ENCODE data around the gene EEF2K.

EEF2K gene

GRCh38 chr16:22191532-22192260 lies 14.4 kb upstream of the EEF2K start:
- H3K79me2 ChIP-seq (ENCODE audit: insufficient read depth, low read length), result no peaks in the 10 kb centered on the region
- no peaks in the 10 kb centered on the region for H3K36me3 ChIP-seq (ENCODE audit: insufficient read depth, low read length)
- H2AFZ ChIP-seq (ENCODE audit: low read length), result peak overlapping the region; percentile 92
- no peaks in the 10 kb centered on the region for H4K20me1 ChIP-seq (ENCODE audit: insufficient read depth, low read length, poor library complexity, severe bottlenecking)
- peaks cover 40% of the 10 kb centered on the region for H3K4me1 ChIP-seq (ENCODE audit: insufficient read depth, low read length, poor library complexity, severe bottlenecking)
- peak overlapping the region; percentile 93 for H3K4me2 ChIP-seq (ENCODE audit: low read depth, low read length, poor library complexity, severe bottlenecking)
- no peaks in the 10 kb centered on the region for H3K27me3 ChIP-seq (ENCODE audit: insufficient read depth, low read length, poor library complexity, severe bottlenecking)
- no peaks in the 10 kb centered on the region for H3K9me2 ChIP-seq (replicated peaks; ENCODE audit: low read depth, low read length)
- H3K4me3 ChIP-seq (ENCODE audit: low read length, poor library complexity, severe bottlenecking), result peak overlapping the region; percentile 80
- H3F3A ChIP-seq (ENCODE audit: low read depth), result 0 out of 2 replicates have a peak, but pooled peaks cover 6% of the 10 kb centered on the region
- no peaks in the 10 kb centered on the region for H3K9me3 ChIP-seq (ENCODE audit: insufficient read depth, low read depth, low read length)
- peak overlapping the region; percentile 72 for H3K9ac ChIP-seq (ENCODE audit: low read depth, low read length, poor library complexity, severe bottlenecking)
- no peak for TF ChIP-seq CTCF (conservative IDR thresholded peaks at IDR 0.05; ENCODE audit: low read length)
- TF ChIP-seq EZH2phosphoT487 (IDR thresholded peaks at IDR 0.05; ENCODE audit: borderline replicate concordance), result no peak

- TF ChIP-seq CTCF (conservative IDR thresholded peaks at IDR 0.05; ENCODE audit: low read length) (no peak), EZH2phosphoT487 (IDR thresholded peaks at IDR 0.05; ENCODE audit: borderline replicate concordance) (no peak)
- Histone ChIP-seq H3K9ac (ENCODE audit: low read depth, low read length, poor library complexity, severe bottlenecking) (peak overlapping the region; percentile 72), H3K4me3 (ENCODE audit: low read length, poor library complexity, severe bottlenecking) (peak overlapping the region; percentile 80), H3K36me3 (ENCODE audit: insufficient read depth, low read length) (no peaks in the 10 kb centered on the region), H3K79me2 (ENCODE audit: insufficient read depth, low read length) (no peaks in the 10 kb centered on the region), H3K27me3 (ENCODE audit: insufficient read depth, low read length, poor library complexity, severe bottlenecking) (no peaks in the 10 kb centered on the region), H4K20me1 (ENCODE audit: insufficient read depth, low read length, poor library complexity, severe bottlenecking) (no peaks in the 10 kb centered on the region), H3K4me1 (ENCODE audit: insufficient read depth, low read length, poor library complexity, severe bottlenecking) (peaks cover 40% of the 10 kb centered on the region), H3F3A (ENCODE audit: low read depth) (0 out of 2 replicates have a peak, but pooled peaks cover 6% of the 10 kb centered on the region), H3K4me2 (ENCODE audit: low read depth, low read length, poor library complexity, severe bottlenecking) (peak overlapping the region; percentile 93), H3K9me3 (ENCODE audit: insufficient read depth, low read depth, low read length) (no peaks in the 10 kb centered on the region), H3K9me2 (replicated peaks; ENCODE audit: low read depth, low read length) (no peaks in the 10 kb centered on the region), H2AFZ (ENCODE audit: low read length) (no peak overlapping the region)
Measured at GRCh38 chr16:22192261-22193062, 13.6 kb upstream of the EEF2K start.

GRCh38 chr16:22193063-22193411 lies 13.0 kb upstream of the EEF2K start:
- Histone ChIP-seq H3K4me2 (ENCODE audit: low read depth, low read length, poor library complexity, severe bottlenecking) (peak overlapping the region; percentile 93), H3K4me3 (ENCODE audit: low read length, poor library complexity, severe bottlenecking) (peak overlapping the region; percentile 80), H3K9me2 (replicated peaks; ENCODE audit: low read depth, low read length) (no peaks in the 10 kb centered on the region), H3K27me3 (ENCODE audit: insufficient read depth, low read length, poor library complexity, severe bottlenecking) (no peaks in the 10 kb centered on the region), H3K9me3 (ENCODE audit: insufficient read depth, low read depth, low read length) (no peaks in the 10 kb centered on the region), H3K36me3 (ENCODE audit: insufficient read depth, low read length) (no peaks in the 10 kb centered on the region), H3K9ac (ENCODE audit: low read depth, low read length, poor library complexity, severe bottlenecking) (no peak overlapping the region), H3K79me2 (ENCODE audit: insufficient read depth, low read length) (no peaks in the 10 kb centered on the region), H3K4me1 (ENCODE audit: insufficient read depth, low read length, poor library complexity, severe bottlenecking) (peaks cover 40% of the 10 kb centered on the region), H4K20me1 (ENCODE audit: insufficient read depth, low read length, poor library complexity, severe bottlenecking) (no peaks in the 10 kb centered on the region), H2AFZ (ENCODE audit: low read length) (no peak overlapping the region), H3F3A (ENCODE audit: low read depth) (0 out of 2 replicates have a peak, but pooled peaks cover 6% of the 10 kb centered on the region)
- no peak for TF ChIP-seq CTCF (conservative IDR thresholded peaks at IDR 0.05; ENCODE audit: low read length)
- TF ChIP-seq EZH2phosphoT487 (IDR thresholded peaks at IDR 0.05; ENCODE audit: borderline replicate concordance), result no peak
